ENCODE measurements around the gene PHF23. TPM values are rescaled to one million over a fixed set of nuclear protein-coding genes. Genes with fewer than 3 reads are reported as not detected.
A peak's percentile ranks its signal among the peaks of the same experiment; 100 is the strongest.
"Not testable (repeated sequence)": the region's sequence is repeated elsewhere in the genome, so short reads cannot be mapped to it uniquely, and the experiment has no call there.

Gene PHF23
- total RNA-seq, 1 donor from 2014 or later: 23.3 TPM

DNA sequence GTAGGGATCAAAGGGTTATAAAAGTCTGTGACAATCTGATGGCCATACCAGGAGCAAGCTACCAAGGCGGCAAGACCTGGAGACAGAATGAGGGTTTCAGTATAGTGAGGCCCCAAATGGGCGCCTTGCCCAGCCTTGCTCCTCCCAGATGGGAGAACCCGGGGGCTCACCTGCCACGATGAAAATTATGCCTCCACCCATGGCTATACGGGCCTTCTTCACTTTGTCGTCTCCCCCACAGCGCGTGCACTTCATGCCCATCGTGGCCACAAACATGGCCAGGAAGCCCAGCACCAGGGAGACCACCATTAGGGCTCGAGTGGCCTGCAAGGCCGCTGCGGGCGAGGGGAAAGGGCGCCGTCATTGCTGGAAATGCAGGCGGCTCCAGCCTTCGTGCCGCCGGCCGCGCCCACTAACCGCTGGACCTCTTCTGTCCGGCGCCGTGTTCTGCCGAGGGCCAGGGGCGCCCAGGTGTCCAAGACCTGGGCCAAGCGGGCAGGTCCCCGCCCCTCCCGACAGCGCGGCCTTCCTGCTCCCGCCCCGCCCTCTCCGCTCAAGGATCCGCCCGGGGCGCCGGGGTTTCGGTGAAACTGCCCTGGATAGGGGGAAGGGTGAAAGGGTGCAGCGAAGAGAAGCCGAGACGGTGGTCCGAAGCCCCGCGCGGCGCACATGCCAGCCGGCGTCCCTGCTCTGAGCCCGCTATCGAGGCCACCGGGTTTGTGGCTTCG lies 21.6 kb upstream of the PHF23 start:
- ATAC-seq (peak; percentile 54), DNase-seq (ENCODE audit: missing footprints) (peak; percentile 76)
- intact Hi-C loops (cut with DNase I): no loop called here

DNA sequence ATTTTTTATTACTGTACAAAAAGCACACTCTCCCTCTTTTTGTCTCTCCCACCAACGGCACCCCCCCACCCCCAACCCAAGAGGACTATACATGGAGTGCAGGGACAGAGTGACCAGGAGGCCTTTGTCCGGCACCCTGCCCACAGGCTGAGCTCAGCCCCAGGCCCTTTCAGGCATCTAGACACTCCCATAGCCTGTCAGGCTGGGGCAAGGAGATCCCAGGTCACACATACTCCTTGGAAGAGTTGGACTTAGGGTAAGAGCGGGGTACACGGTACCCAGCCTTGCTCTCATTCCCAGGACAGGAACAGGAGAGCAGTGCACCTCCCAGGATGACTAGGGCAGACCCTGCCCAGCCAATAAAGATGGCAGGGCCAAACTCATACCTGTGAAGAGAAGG lies 20.9 kb upstream of the PHF23 start:
- peak; percentile 9 for ATAC-seq
- no peak for DNase-seq (ENCODE audit: missing footprints)
- intact Hi-C loops (cut with DNase I): no loop called here

DNA sequence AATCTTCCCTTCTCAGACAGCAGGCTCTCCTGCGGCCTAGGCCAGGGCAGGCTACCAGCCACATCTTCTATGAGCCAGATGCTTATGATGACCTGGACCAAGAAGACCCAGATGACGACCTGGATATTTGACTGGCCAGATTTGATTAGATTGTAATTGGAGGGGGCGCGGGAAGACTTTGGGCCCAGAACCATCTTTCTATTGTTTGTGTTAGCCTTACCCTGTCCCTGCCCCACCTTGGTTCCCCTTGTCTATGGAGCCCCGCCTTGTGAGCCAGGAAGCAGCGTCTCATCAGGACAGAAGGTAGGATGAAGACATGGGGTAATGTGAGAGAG lies 20.3 kb upstream of the PHF23 start:
- no peak for ATAC-seq
- no peak for DNase-seq (ENCODE audit: missing footprints)
- intact Hi-C loops (cut with DNase I): loop anchor here (10.0 kb wide), 1 partner anchor 305 kb away; the partner anchor contains the start of gene SENP3

DNA sequence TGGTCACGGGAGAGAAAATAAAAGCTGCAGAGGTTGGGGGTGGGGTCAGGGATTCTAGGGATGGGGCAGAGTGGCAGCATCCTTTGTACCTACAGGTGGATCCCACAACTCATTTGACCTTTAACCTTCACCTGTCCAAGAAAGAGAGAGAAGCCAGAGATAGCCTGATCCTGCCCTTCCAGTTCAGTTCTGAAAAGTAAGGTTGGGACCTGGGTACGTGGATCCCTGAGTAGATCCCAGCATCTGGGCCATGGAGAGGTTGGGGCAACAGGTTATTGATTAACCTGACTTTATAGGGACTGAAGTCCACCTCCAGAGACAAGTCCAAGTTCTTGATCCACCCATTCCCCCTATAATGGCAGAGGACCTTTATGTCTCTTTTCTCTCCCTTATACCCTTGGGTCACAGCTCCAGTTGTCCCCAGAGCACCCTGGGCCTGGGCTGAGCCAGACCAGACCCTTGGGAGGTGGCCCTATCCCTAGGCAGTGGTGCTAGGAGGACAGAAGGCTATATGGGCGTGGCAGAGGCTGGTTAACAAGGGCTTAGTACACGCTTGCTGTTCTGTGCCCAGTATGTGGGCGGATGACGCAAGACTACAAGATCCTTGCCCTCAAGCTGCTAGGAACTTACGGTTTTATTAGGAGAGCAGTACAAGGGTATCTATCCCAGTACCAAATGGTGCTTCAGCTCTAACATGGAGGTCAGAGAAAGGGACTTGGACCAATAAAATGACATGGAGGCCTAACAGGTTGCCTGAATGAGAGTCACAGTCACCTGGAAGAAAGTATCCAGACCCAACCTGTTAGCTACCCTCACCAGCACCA lies 19.7 kb upstream of the PHF23 start:
- intact Hi-C loops (cut with DNase I): loop anchor here (10.0 kb wide), 1 partner anchor 306 kb away; the partner anchor contains the start of gene SENP3
- no peak for ATAC-seq
- no peak for DNase-seq (ENCODE audit: missing footprints)

DNA sequence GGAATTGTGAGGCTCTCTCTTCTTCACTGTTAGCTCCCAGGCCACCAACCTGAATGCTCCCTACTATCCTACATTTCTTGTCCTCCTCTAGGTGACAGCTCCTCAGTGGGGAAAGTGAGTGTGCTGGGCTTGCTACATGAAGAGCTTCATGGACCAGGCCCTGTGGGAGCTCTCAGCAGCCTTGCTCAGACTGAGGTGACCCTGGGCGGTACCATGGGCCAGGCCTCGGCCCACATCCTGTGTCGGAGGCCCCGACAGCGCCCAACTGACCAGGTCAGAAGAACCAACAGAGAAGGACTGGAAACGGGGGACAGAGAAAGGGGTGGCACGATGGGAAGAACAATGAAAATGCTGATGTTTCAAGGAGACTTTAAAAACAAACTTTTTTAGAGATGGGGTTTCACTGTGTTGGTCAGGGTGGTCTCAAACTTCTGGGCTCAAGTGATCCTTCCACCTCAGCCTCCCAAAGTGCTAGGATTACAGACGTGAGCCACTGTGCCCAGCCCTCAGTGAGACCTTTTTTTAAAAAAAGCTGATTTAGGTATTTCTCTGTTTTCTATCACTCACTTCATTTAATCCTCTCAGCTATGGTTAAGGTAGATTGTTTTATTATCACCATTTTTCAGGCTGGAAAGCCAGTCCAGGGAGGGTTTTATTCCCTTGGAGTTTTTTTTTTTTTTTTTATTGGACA lies 17.7 kb upstream of the PHF23 start:
- ATAC-seq (no peak), DNase-seq (ENCODE audit: missing footprints) (no peak)
- intact Hi-C loops (cut with DNase I): loop anchor here (10.0 kb wide), 1 partner anchor 308 kb away; the partner anchor contains the start of gene SENP3

DNA sequence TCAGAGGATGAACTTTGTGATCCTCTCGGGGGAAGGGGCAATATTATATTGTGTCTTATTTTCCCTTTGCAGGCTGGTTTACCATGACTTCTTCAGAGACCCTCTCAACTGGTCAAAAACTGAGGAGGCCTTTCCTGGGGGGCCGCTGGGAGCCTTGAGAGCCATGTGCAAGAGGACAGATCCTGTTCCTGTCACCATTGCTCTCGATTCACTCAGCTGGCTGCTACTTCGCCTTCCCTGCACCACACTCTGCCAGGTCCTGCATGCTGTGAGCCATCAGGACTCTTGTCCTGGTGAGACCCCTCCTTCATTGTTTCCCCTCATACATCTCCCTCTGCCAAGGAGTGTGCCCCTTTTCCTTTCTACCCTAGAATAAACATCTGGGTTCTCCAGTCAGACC lies 15.3 kb upstream of the PHF23 start:
- intact Hi-C loops (cut with DNase I): loop anchor here (5.0 to 10.0 kb wide), 2 partner anchors 98 to 310 kb away; partner anchors contain the start of genes KCTD11 and SENP3

DNA sequence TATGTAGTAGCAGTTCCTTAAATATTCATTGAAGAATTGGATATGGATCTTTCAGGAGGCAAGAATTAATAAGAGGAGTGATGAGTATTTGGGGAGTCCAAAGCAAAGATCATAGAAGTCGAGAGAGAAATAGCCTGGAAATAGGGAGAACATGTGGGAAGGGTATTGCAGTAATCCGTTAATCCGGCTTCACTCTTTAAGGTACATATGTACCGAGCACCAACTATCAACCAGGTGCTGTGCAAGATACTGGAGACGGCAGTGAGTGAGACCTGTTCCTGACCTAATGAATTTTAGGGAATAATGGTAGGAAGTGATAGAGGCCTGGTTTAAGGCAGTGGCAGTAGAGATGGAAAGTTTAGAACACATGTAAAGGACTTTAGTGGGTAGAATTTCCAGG lies 13.8 kb upstream of the PHF23 start:
- intact Hi-C loops (cut with DNase I): loop anchor here (5.0 to 10.0 kb wide), 2 partner anchors 99 to 312 kb away; partner anchors contain the start of genes KCTD11 and SENP3
- DNase-seq (ENCODE audit: missing footprints) (no peak), ATAC-seq (no peak)

More for the DNA sequence above, 15.3 kb upstream of the PHF23 start:
- no peak for ATAC-seq
- DNase-seq (ENCODE audit: missing footprints): no peak

DNA sequence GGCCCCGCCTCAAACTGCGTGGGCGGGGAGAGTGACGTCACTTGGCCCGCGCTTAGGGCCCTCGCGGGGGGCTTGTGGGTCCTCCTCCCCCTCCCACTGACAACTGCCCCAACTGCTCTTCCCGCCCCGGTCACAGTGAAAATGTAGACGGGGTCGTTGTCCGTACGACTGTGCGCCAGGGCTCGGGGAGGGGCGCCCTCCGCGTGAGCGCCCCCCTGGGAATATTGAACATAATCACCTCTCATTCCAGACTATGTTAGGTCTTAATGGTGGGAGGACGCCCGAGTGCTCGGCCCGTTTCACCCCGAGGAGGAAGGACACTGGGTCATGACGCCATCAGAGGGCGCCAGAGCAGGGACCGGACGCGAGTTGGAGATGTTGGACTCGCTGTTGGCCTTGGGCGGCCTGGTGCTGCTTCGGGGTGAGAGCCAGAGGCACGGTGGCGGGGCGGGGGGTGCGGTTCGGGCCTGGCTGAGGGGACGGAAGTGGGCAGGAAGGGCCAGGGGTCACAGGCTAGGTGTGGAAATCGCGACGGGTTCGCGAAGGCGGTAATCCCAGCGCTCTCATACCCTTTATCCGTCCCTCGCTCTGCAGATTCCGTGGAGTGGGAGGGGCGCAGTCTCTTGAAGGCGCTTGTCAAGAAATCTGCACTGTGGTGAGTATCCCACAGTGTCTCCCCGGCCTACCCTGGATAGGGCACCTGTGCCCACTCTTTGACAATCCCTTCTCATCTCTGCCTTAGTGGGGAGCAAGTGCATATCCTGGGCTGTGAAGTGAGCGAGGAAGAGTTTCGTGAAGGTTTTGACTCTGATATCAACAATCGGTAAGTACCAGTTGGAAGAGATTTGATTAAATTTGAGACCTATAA lies 13.2 kb upstream of the PHF23 start, which contains the start of gene ELP5:
Gene ELP5, plus strand, starts transcription at position 40 of the 868 bp plus-strand sequence. Its CDS starts 336 bp downstream, at position 376.
- DNase-seq (ENCODE audit: missing footprints) (peak; percentile 97), ATAC-seq (peak; percentile 78)
- intact Hi-C loops (cut with DNase I): loop anchor here (1.0 to 10.0 kb wide), 3 partner anchors 29 to 312 kb away; partner anchors contain the start of genes KCTD11, SENP3 and SLC2A4

DNA sequence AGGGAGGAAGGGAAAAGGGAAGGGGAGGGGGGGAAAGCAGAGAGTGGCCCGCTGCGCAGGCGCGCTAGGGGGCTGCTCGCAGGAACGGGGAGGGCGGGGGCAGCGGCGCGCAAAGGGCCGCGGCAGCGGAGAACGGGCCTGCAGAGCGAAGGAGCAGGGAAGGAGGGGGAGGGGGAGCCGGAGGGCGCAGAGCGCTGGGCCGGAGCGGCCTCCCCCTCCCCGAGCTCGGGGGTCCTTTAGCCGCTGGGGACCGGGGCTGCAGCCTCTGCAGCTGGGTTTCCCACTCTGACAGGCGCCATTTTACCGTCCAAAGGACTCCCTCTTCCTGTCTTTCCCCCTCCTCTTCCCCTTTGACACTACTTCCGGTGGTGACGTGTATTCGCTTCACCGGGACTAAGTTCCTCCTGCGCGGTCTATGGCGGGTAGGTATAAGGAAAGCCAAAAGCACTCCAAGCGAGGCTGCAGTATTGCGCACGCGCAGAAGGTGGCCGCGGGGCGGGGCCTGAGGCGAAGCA lies 12.5 kb upstream of the PHF23 start, which contains the start of gene CTDNEP1:
Gene CTDNEP1, minus strand, starts transcription at position 74 of the 515 bp plus-strand sequence. CDS start 438 bp downstream, outside the sequence.
- peak; percentile 96 for ATAC-seq
- intact Hi-C loops (cut with DNase I): loop anchor here (1.0 to 10.0 kb wide), 3 partner anchors 30 to 313 kb away; partner anchors contain the start of genes KCTD11, SENP3 and SLC2A4

DNA sequence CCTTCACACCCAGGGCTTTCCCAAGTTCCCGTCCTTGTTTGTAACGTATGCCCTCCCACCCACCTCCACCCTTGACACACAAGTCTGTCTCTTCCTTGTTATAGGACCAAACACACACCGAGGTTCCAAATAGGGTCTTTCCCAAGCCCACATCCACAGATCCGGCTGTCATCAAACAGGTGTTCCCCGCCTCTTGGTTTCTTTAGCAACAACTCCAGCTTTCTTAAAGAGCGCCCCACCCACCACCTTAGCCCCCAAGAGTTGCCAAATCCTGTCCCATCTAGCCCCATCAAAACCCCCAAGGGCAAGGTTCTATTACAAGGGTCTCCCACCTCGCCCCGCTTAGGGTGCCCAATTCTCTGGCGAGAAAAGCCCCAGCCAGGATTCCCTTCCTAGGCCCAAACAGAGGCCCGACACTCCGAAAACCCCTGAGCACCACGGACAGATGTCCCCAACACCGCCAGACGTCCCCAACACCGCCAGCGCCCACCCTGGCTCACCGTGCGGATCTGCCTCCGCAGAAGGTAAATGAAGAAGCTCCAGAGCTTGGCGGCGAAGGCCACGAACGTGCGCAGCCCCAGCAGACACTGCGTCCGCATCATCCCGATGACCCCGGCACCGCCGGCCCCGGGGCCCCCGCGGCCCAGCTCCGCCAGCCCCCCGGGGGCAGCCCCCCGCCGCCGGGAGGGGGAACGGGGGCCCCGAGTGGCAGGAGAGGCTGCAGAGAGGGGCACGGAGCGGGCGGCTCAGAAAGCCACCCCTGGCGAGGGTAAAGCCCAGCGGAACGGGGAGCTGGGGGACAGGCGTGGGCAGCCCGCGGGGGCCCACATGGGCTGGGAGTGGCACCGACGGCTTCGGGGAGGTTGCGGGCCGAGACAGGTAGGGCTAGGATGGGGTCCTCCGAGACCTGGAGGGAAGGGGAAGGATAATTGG lies 11.7 kb upstream of the PHF23 start:
- ATAC-seq (no peak), DNase-seq (ENCODE audit: missing footprints) (no peak)
- intact Hi-C loops (cut with DNase I): loop anchor here (5.0 to 10.0 kb wide), 2 partner anchors 101 to 314 kb away; partner anchors contain the start of genes KCTD11 and SENP3

More for the DNA sequence above, 12.5 kb upstream of the PHF23 start, which contains the start of gene CTDNEP1:
- peak; percentile 99 for DNase-seq (ENCODE audit: missing footprints)

DNA sequence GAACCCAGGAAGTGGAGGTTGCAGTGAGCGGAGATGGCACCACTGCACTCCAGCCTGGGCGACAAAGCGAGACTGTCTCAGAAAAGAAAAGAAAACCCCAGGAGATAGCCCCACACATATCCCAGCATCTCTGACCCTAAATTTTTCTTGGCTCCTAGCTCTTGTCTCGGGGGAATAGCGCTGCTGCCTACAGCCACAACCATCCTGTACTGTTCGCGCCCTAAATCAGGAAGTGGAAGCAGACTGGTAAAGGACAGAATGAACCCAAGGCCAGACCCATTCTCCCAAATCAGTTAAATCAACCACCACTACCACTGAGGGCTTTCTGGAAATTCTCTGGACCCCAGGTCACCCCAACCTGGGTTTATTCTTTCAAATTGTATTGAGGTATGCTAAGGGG lies 10.6 kb upstream of the PHF23 start:
- ATAC-seq (no peak), DNase-seq (ENCODE audit: missing footprints) (no peak)
- intact Hi-C loops (cut with DNase I): loop anchor here (5.0 to 10.0 kb wide), 2 partner anchors 102 to 315 kb away; partner anchors contain the start of genes KCTD11 and SENP3

DNA sequence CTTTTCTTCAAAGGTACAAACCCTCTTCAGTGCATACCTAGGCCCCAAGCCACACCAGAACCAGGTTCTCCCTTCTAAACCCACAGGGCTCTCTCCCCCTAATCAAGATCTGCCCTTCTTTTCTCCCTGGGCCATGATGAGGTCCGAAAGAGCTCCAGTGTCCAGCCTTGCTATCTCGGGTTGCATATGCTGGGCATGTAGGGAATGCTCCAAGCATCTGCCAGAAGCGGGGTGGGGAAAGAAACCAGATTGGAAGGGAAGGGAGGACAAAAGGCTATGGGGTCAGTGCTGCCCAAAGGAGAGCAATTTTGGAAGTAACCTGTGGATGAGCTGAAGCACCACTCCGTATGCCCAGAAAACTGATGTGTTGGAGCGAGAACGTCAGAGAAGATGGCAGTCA lies 10.0 kb upstream of the PHF23 start:
- DNase-seq (ENCODE audit: missing footprints) (no peak), ATAC-seq (no peak)
- intact Hi-C loops (cut with DNase I): no loop called here

DNA sequence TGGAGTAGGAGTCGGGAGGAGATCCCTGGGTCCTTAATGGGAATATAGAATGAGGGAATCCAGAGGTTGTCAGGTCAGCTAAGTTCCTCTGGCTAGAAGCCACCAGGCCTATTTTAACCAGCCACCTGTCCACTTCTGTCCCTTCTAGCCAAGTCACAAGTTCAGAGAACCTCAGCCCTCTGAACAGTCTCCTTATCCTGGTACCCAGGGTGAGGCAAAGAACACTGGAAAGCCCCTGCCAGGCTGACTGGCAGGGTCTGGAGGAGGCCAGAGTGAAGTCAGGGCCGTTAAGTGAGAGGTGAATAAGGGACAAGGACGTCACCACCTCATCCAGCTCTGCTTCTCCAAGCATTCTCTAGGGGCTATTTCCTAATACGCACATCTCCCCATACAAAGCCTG lies 9.5 kb upstream of the PHF23 start:
- no peak for ATAC-seq
- intact Hi-C loops (cut with DNase I): no loop called here
- no peak for DNase-seq (ENCODE audit: missing footprints)

DNA sequence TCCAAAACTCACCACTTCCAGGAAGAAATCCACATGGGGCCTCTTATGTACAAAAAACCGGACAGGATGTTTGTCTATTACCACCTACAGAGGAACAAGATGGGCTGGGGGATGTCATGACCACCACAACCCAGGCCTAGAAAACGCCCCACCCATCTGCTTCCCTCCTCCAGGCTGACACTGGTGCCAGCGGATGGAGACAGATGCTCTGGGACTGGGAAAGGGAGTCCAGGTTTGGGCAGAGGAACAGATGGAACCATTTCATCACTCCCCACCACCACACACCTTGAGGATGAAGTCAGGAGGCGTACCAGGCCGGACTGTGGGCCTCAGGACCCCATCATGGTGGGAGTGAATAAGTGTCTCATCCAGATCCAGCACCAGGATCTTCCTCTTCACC lies 7.5 kb upstream of the PHF23 start:
- DNase-seq (ENCODE audit: missing footprints): no peak
- intact Hi-C loops (cut with DNase I): no loop called here
- ATAC-seq: no peak

DNA sequence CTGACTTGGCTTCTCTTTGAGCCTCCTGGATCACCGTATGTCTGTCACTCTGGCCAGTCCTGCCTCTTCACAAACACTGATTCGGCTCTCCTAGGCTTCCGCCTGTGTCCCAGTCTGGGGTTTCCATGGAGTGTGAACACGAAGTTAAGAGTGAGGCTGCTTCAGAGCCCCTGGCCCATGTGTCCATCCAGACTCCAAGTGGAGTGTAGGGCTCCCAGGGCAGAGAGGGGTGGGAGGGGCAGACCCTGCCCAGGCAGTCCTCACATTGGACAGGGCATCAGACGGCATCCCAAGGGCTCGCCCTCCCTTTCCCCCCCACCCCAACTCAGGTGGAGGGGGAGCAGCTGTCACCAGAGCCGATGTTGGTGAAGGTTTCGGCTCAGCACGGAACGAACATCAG lies 4.6 kb upstream of the PHF23 start:
- intact Hi-C loops (cut with DNase I): loop anchor here (2.0 to 5.0 kb wide), 3 partner anchors 37 to 613 kb away; partner anchors contain the start of genes CYB5D1, EIF5A, NAA38 and SLC2A4
- DNase-seq (ENCODE audit: missing footprints); ATAC-seq: not testable (repeated sequence)

DNA sequence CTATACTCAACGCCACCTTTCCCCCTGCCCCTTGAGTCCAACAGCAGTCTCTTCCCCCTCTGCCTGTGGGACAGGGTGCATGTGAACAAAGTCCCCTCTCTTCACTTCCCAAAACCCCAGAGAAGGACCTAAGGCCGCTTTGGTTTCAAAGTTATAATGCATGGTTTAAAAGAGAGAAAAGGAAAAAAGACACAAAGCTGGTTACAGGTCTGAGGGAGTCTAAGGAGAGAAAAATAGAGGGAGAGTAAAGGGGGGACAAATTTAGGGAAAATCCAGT lies 4.1 kb upstream of the PHF23 start:
- DNase-seq (ENCODE audit: missing footprints) (no peak), ATAC-seq (no peak)
- intact Hi-C loops (cut with DNase I): loop anchor here (2.0 to 5.0 kb wide), 3 partner anchors 37 to 614 kb away; partner anchors contain the start of genes CYB5D1, EIF5A, NAA38 and SLC2A4

Data from Right ventricle myocardium inferior (tissue), 1 donor.